Loucy (cell line): ENCODE results near the gene ACER3.

ENCODE experiments used
- CTCF ChIP-seq: fragments of 200-600 bp; sonication (generic); conservative IDR thresholded peaks from 2 replicates; pipeline ENCODE4 v1.5.1; 2014; ENCODE audit warnings: mild to moderate bottlenecking, antibody characterized with exemption, low read length
- EZH2phosphoT487 ChIP-seq: fragments of 200-600 bp; IDR thresholded peaks from 2 replicates; pipeline ENCODE4 v1.6.1; 2018; ENCODE audit warnings: antibody characterized with exemption, mild to moderate bottlenecking, moderate library complexity, borderline replicate concordance

- TF ChIP-seq EZH2phosphoT487 (no peak), CTCF (no peak)
Observed at GRCh38 chr11:76844511-76844910, 16.2 kb upstream of the ACER3 start.
